Testis (tissue), 3 donors: ENCODE results near the gene KLHL26. TPM values are rescaled to one million over a fixed set of nuclear protein-coding genes. Genes with fewer than 3 reads are reported as not detected.
"Not testable (repeated sequence)": the region's sequence is repeated elsewhere in the genome, so short reads cannot be mapped to it uniquely, and the experiment has no call there.

Experiments used
- DNase-seq: peaks from one replicate; pipeline ENCODE4 v3.0.0-alpha.2; 2019
- H3K27ac ChIP-seq, 2 donors: fragments of 200-600 bp; sonication (generic); one replicate each; pipeline ENCODE4 v1.5.1; 2019
- H3K27me3 ChIP-seq: fragments of 200-600 bp; sonication (generic); one replicate; pipeline ENCODE4 v1.5.1; 2019
- H3K36me3 ChIP-seq: fragments of 200-600 bp; sonication (generic); one replicate; pipeline ENCODE4 v1.5.1; 2017; ENCODE audit warnings: low read depth; ENCODE audit errors: missing control alignments
- H3K4me1 ChIP-seq: fragments of 200-600 bp; sonication (generic); one replicate; pipeline ENCODE4 v1.5.1; 2019
- H3K4me3 ChIP-seq, 2 donors: fragments of 200-600 bp; sonication (generic); one replicate each; pipeline ENCODE4 v1.5.1; 2017 to 2019
- H3K9me3 ChIP-seq: fragments of 200-600 bp; sonication (generic); one replicate; pipeline ENCODE4 v1.5.1; 2017
- CTCF ChIP-seq, 3 experiments: fragments of 450-650 bp in 2 of 3; fragments of 200-600 bp in 1 of 3; sonication (generic) in 1 of 3; IDR thresholded peaks; one replicate each; pipeline ENCODE4 v1.5.1; 2016 to 2019; ENCODE audit warnings: antibody characterized with exemption in 3 of 3, mild to moderate bottlenecking in 2 of 3, moderate library complexity in 1 of 3
- POLR2A ChIP-seq: fragments of 450-650 bp; IDR thresholded peaks from one replicate; pipeline ENCODE4 v1.6.1; 2017; ENCODE audit warnings: antibody characterized with exemption, mild to moderate bottlenecking, moderate library complexity
- WGBS, 2 donors: methylation state at CpG; one replicate each; pipeline ENCODE4 v1.1.5; 2018; 5-methylcytosine and 5-hydroxymethylcytosine counted together
- intact Hi-C: fragments of 100-400 bp; cut with DNase I; formaldehyde crosslinking; loops from one replicate; pipeline ENCODE4 v1.15.1; 2023; ENCODE audit warnings: low total_unique reads
- polyA plus RNA-seq: library from polyadenylated mRNA; stranded (reverse); fragments of 350-450 nt; fragmentation: Illumina TruSeq; extraction: RNeasy Lipid Tissue Mini Kit (QIAGEN cat#74804); gene quantifications from one replicate; pipeline ENCODE4 v1.2.3, GENCODE V29; 2014; ENCODE audit warnings: low read depth, low replicate concordance; ENCODE audit not compliant: insufficient read depth
- total RNA-seq, 2 donors: library from RNA; depleted of rRNA; stranded (reverse); fragments of >200 nt; gene quantifications; one replicate each; pipeline ENCODE4 v1.2.3, GENCODE V29; 2016

The KLHL26 gene
- total and polyA plus RNA-seq, 3 donors from 2014 or later, result 10.6 to 32.3 (median 16.5) TPM

- intact Hi-C loops, result no loop called here
- Histone ChIP-seq H3K9me3 (no peaks in the 10 kb centered on the region), H3K36me3 (no peaks in the 10 kb centered on the region), H3K4me3 (no peak overlapping the region), H3K4me1 (peaks cover 14% of the 10 kb centered on the region), H3K27ac (no peak overlapping the region), H3K27me3 (no peaks in the 10 kb centered on the region)
- WGBS, 2 donors, result 83% methylated on average over 7 of the region's 7 CpGs
- TF ChIP-seq CTCF (IDR thresholded peaks at IDR 0.05), result no peak
- no peak for TF ChIP-seq POLR2A
- DNase-seq, result no peak
Measured at GRCh38 chr19:18676692-18677091, 39.9 kb downstream of the KLHL26 start.

DNA sequence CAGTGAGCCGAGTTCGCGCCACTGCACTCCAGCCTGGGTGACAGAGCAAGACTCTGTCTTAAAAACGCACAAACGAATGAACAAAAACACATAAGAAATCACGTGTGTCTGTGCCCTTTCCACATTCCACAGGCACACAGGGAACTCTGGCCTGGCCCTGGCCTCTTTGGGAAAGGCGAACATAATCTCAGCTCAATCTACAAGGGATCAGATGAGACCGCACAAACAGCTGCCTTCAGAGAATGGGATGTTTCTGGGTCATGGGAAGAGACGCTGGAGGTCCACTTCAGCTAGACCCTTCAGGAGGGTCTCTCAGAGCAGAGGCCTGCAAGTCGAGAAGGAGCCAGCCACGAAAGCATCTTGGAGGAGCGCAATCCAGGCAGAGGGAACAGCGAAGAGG lies 40.3 kb downstream of the KLHL26 start:
- Histone ChIP-seq H3K27me3 (no peaks in the 10 kb centered on the region), H3K9me3 (no peaks in the 10 kb centered on the region), H3K27ac (no peak overlapping the region), H3K36me3 (no peaks in the 10 kb centered on the region), H3K4me1 (peaks cover 9% of the 10 kb centered on the region), H3K4me3 (no peak overlapping the region)
- TF ChIP-seq POLR2A (no peak), CTCF (IDR thresholded peaks at IDR 0.05) (no peak)
- intact Hi-C loops, result no loop called here
- no peak for DNase-seq
- 75 to 87% methylated on average over 13 of the region's 13 CpGs for WGBS, 2 donors

- not testable (repeated sequence) for H3K36me3 ChIP-seq, H3K27ac ChIP-seq, H3K27me3 ChIP-seq, H3K4me3 ChIP-seq, DNase-seq, H3K9me3 ChIP-seq
- intact Hi-C loops, result loop anchor here (10.0 kb wide), 1 partner anchor 85 kb away; no protein-coding TSS in a partner anchor
- H3K4me1 ChIP-seq, result peaks cover 15% of the 10 kb centered on the region
- 95 to 96% methylated on average over 1 of the region's 1 CpG for WGBS, 2 donors
Measured at GRCh38 chr19:18680148-18680547, 43.3 kb downstream of the KLHL26 start.

DNA sequence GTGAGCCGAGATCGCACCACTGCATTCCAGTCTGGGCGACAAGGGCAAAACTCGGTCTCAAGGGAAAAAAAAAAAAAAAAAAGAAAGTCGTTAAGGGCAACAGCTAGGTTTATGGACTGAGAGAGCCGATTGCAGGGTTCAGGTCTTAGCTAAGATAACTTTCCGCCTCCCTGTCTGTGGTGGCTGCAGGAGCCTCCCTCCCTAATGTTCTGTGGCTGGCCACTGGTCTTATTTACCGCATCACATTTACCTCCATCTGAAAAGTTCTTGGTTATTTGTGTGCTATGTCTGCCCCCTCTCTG lies 45.9 kb downstream of the KLHL26 start:
- peak overlapping the region; percentile 60 to 61 for H3K4me3 ChIP-seq
- DNase-seq, result no peak
- intact Hi-C loops, result loop anchor here (10.0 kb wide), 1 partner anchor 88 kb away; no protein-coding TSS in a partner anchor
- peak overlapping the region in 1 of 2 donors; percentile 82 for H3K27ac ChIP-seq
- no peaks in the 10 kb centered on the region for H3K27me3 ChIP-seq
- TF ChIP-seq CTCF (IDR thresholded peaks at IDR 0.05) (no peak), POLR2A (no peak)
- no peaks in the 10 kb centered on the region for H3K36me3 ChIP-seq
- no peaks in the 10 kb centered on the region for H3K9me3 ChIP-seq
- 26% methylated on average over 8 of the region's 8 CpGs for WGBS, 2 donors
- H3K4me1 ChIP-seq, result peaks cover 14% of the 10 kb centered on the region

- Histone ChIP-seq H3K27me3 (no peaks in the 10 kb centered on the region), H3K36me3 (no peaks in the 10 kb centered on the region), H3K27ac (peak within 1 kb of the TSS in 1 of 2 donors; percentile 82), H3K4me3 (peak within 1 kb of the TSS; percentile 60 to 61), H3K4me1 (peaks cover 10% of the 10 kb centered on the region), H3K9me3 (no peaks in the 10 kb centered on the region)
- intact Hi-C loops, result loop anchor here (10.0 kb wide), 1 partner anchor 89 kb away; no protein-coding TSS in a partner anchor
- WGBS, 2 donors, result 0 to 2% methylated on average over 15 to 76 of the region's 93 CpGs
- peak; percentile 24 for TF ChIP-seq POLR2A
- no peak for TF ChIP-seq CTCF (IDR thresholded peaks at IDR 0.05)
- peak; percentile 82 for DNase-seq
Measured at GRCh38 chr19:18683109-18683957, 46.5 kb downstream of the KLHL26 start, which contains the start of gene CRTC1. Gene CRTC1 (plus strand): TSS chr19:18683680. CDS start chr19:18683703, 23 bp downstream.
